Colonic mucosa (tissue), 4 donors: ENCODE results near the gene MCIDAS. TPM values are rescaled to one million over a fixed set of nuclear protein-coding genes. Genes with fewer than 3 reads are reported as not detected.

Source experiments
- DNase-seq: peaks from one replicate; pipeline ENCODE4 v3.0.0-alpha.2; 2020
- H3K27ac ChIP-seq: fragments of 200-600 bp; one replicate; pipeline ENCODE4 v1.8.0; 2021
- H3K27me3 ChIP-seq: fragments of 200-600 bp; one replicate; pipeline ENCODE4 v1.8.0; 2021
- H3K36me3 ChIP-seq: fragments of 200-600 bp; one replicate; pipeline ENCODE4 v1.8.0; 2021
- H3K4me1 ChIP-seq: fragments of 200-600 bp; one replicate; pipeline ENCODE4 v1.8.0; 2021; ENCODE audit warnings: mild to moderate bottlenecking
- H3K4me3 ChIP-seq: fragments of 200-600 bp; one replicate; pipeline ENCODE4 v1.8.0; 2021
- H3K9ac ChIP-seq, 2 donors: one replicate each; pipeline ENCODE4 v1.7.0; 2013; ENCODE audit warnings: control low read depth in 2 of 2, low read depth in 2 of 2, low read length in 2 of 2
- H3K9me3 ChIP-seq: fragments of 200-600 bp; one replicate; pipeline ENCODE4 v1.8.0; 2021
- intact Hi-C: fragments of 100-400 bp; cut with DNase I; formaldehyde crosslinking; loops from one replicate; pipeline ENCODE4 v1.14.1; 2022
- microRNA-seq: library from miRNA; unstranded; fragments of <30 nt; microRNA quantifications from one replicate; pipeline ENCODE4, GENCODE V29; 2019
- total RNA-seq, 2 donors: library from RNA; stranded (reverse); fragmentation: NEBNext Ultra II Directional in 1 of 2; extraction: Animal tissue kit (Norgen Biotek cat#: 25700) in 1 of 2; gene quantifications; one replicate each; pipeline ENCODE4 v1.2.1, GENCODE V29; 2021
- TF ChIP-seq, protein P1 (sequence below): fragments of 200-600 bp; IDR thresholded peaks from one replicate; pipeline ENCODE4 v1.8.0; 2022; ENCODE audit warnings: antibody characterized with exemption, mild to moderate bottlenecking
- donor health status: healthy.
- donor health status: DM: no; HTN: no; CAD: no.
- donor health status: DM: no; HTN: no; CAD: no.

The MCIDAS gene
- total RNA-seq, 2 donors from 2014 or later = 0.13 to 0.22 TPM

DNA sequence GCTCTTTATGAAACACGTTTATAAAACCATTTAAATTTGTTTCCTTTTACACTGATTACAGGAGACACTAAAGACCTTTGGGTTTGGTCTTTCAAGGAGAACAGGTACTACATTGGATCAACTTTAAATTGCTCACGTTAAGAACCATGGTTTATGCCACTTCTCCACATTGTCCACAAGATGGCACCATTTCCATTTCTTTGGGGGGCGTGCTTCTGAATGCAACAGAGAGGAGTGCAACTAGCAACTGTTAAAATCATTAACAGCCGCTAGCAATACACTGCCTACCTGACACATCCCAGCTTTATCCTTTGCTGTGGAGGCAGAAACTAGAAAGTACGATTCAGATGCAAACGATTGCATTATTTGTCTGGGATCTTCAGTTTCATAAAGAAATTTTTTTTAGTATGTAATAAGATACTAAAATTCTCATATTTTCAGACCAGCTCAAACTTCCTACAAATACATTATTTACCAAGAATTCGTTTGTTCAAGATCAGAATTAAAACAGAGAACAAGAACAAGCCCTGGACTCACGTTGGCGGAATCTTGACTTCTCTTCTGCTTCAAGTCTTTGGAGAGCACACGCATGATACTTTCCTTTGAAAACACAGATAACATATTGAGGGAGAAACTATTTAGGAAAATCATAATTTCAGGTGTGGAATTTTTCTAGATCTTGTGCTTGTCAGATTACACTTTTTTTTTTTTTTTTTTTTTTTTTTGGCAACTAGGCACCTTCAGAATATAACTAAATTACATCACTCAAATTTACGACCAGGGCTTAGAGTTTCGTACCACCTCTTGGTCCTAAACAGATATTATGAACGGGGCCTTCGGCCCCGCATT lies 54.8 kb downstream of the MCIDAS start:
- intact Hi-C loops = loop anchor here (5.0 kb wide), 1 partner anchor 520 kb away; no protein-coding TSS in a partner anchor
- Histone ChIP-seq H3K9ac (peak overlapping the region; percentile 38 to 47), H3K9me3 (no peaks in the 10 kb centered on the region), H3K36me3 (no peaks in the 10 kb centered on the region), H3K27ac (no peak overlapping the region), H3K4me3 (peak overlapping the region; percentile 42), H3K27me3 (peaks cover 30% of the 10 kb centered on the region), H3K4me1 (peaks cover 10% of the 10 kb centered on the region)
- TF ChIP-seq, protein P1, sequence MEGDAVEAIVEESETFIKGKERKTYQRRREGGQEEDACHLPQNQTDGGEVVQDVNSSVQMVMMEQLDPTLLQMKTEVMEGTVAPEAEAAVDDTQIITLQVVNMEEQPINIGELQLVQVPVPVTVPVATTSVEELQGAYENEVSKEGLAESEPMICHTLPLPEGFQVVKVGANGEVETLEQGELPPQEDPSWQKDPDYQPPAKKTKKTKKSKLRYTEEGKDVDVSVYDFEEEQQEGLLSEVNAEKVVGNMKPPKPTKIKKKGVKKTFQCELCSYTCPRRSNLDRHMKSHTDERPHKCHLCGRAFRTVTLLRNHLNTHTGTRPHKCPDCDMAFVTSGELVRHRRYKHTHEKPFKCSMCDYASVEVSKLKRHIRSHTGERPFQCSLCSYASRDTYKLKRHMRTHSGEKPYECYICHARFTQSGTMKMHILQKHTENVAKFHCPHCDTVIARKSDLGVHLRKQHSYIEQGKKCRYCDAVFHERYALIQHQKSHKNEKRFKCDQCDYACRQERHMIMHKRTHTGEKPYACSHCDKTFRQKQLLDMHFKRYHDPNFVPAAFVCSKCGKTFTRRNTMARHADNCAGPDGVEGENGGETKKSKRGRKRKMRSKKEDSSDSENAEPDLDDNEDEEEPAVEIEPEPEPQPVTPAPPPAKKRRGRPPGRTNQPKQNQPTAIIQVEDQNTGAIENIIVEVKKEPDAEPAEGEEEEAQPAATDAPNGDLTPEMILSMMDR = peak; percentile 87
- DNase-seq = peak; percentile 64

DNA sequence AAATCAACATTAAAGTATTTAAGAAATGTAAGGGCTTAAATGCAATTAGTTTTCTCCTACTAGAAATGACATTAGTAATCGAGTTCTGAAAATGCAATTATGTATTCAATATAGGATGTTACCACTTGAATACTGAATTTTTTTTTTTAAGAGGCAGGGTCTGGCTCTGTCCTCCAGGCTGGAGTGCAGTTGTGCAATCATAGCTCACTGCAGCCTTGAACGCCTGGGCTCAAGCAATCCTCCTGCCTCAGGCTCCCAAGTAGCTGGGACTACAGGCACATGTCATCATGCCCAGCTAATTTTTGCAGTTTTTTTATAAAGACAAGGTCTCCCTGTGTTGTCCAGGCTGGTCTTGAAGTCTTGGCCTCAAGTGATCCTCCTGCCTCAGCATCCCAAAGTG lies 55.6 kb downstream of the MCIDAS start:
- intact Hi-C loops = loop anchor here (5.0 kb wide), 1 partner anchor 521 kb away; no protein-coding TSS in a partner anchor
- Histone ChIP-seq H3K4me1 (peaks cover 8% of the 10 kb centered on the region), H3K9me3 (no peaks in the 10 kb centered on the region), H3K36me3 (no peaks in the 10 kb centered on the region), H3K27ac (no peak overlapping the region), H3K4me3 (no peak overlapping the region), H3K9ac (no peak overlapping the region), H3K27me3 (peaks cover 29% of the 10 kb centered on the region)
- DNase-seq = no peak
- TF ChIP-seq, protein P1 = no peak

Small RNA genes lying within 50 kb of the gene (microRNA-seq; reads per million reads assigned to microRNA genes)
- gene MIR449A (8.3 reads per million, percentile 12 among the genes with 10 or more reads in this experiment), gene MIR449B (not detected), gene MIR449C (3.3 reads per million)

Other genes with a start within 250 kb of the MCIDAS start
- gene ESM1, start 241.7 kb downstream of the MCIDAS start, total RNA-seq = under 1 TPM in 1 of 2 donors, not detected in 1; 0.29 TPM
- under 1 TPM; 0.32 to 0.40 TPM for gene GZMK, start 203.1 kb downstream of the MCIDAS start, total RNA-seq
- gene GZMA, start 124.7 kb downstream of the MCIDAS start, total RNA-seq = 1 to 10 TPM; 2.0 to 5.7 TPM
- 1 to 10 TPM; 7.1 TPM for gene GPX8, start 67.1 kb downstream of the MCIDAS start, total RNA-seq
- gene CDC20B, start 54.1 kb downstream of the MCIDAS start, total RNA-seq = not detected
- gene CCNO, start 6.3 kb upstream of the MCIDAS start, total RNA-seq = 1 to 10 TPM; 2.5 to 2.6 TPM
- gene DHX29, start 80.4 kb upstream of the MCIDAS start, total RNA-seq = 10 to 100 TPM; 20.8 to 24.6 TPM
- gene MTREX, start 80.7 kb upstream of the MCIDAS start, total RNA-seq = 10 to 100 TPM; 53.7 to 69.0 TPM